Measurements from ENCODE around the gene CTF1. TPM values are rescaled to one million over a fixed set of nuclear protein-coding genes. Genes with fewer than 3 reads are reported as not detected.

CTF1 gene
- total RNA-seq, 1 donor = 3.3 TPM

- peak; percentile 86 for DNase-seq (ENCODE audit: insufficient read length, low spot score, missing footprints)
- TF ChIP-seq CTCF (IDR thresholded peaks at IDR 0.05; ENCODE audit: extremely low read depth, low read depth, low read length) = no peak
Observed at GRCh38 chr16:30875871-30876801, 20.3 kb upstream of the CTF1 start.

GRCh38 chr16:30876867-30877266, 19.5 kb upstream of the CTF1 start:
- peaks cover 26% of the 10 kb centered on the region for H3K79me2 ChIP-seq (ENCODE audit: insufficient read depth, low read length)
- no peak for DNase-seq (ENCODE audit: insufficient read length, low spot score, missing footprints)

More at GRCh38 chr16:30875871-30876801, 20.3 kb upstream of the CTF1 start:
- Histone ChIP-seq H3K4me1 (ENCODE audit: insufficient read depth, low read length) (peaks cover 20% of the 10 kb centered on the region), H3K79me2 (ENCODE audit: insufficient read depth, low read length) (peaks cover 26% of the 10 kb centered on the region), H4K20me1 (ENCODE audit: insufficient read depth, low read length) (no peaks in the 10 kb centered on the region), H2AFZ (ENCODE audit: low read length) (peak overlapping the region; percentile 82), H3K4me2 (ENCODE audit: insufficient read depth, low read length) (peak overlapping the region; percentile 87), H3K9me3 (ENCODE audit: low read depth, low read length) (no peaks in the 10 kb centered on the region), H3K27me3 (ENCODE audit: insufficient read depth, low read length) (no peaks in the 10 kb centered on the region), H3K4me3 (ENCODE audit: insufficient read depth, low read length) (peak overlapping the region; percentile 97), H3K27ac (ENCODE audit: low read depth, low read length) (peak overlapping the region; percentile 88), H3K36me3 (ENCODE audit: insufficient read depth, low read length) (peaks cover 10% of the 10 kb centered on the region)

GRCh38 chr16:30882429-30883310, 13.7 kb upstream of the CTF1 start:
- peaks cover 31% of the 10 kb centered on the region for H3K36me3 ChIP-seq (ENCODE audit: insufficient read depth, low read length)
- TF ChIP-seq CTCF (IDR thresholded peaks at IDR 0.05; ENCODE audit: extremely low read depth, low read depth, low read length) = no peak
- no peaks in the 10 kb centered on the region for H3K27me3 ChIP-seq (ENCODE audit: insufficient read depth, low read length)
- H3K9me3 ChIP-seq (ENCODE audit: low read depth, low read length) = no peaks in the 10 kb centered on the region
- no peak for DNase-seq (ENCODE audit: insufficient read length, low spot score, missing footprints)
- H3K4me2 ChIP-seq (ENCODE audit: insufficient read depth, low read length) = no peak overlapping the region
- H2AFZ ChIP-seq (ENCODE audit: low read length) = no peak overlapping the region
- no peaks in the 10 kb centered on the region for H3K4me1 ChIP-seq (ENCODE audit: insufficient read depth, low read length)
- H3K27ac ChIP-seq (ENCODE audit: low read depth, low read length) = no peak overlapping the region
- no peaks in the 10 kb centered on the region for H4K20me1 ChIP-seq (ENCODE audit: insufficient read depth, low read length)
- peaks cover under 1% of the 10 kb centered on the region for H3K79me2 ChIP-seq (ENCODE audit: insufficient read depth, low read length)
- H3K4me3 ChIP-seq (ENCODE audit: insufficient read depth, low read length) = no peak overlapping the region

More at GRCh38 chr16:30876867-30877266, 19.5 kb upstream of the CTF1 start:
- Histone ChIP-seq H3K27me3 (ENCODE audit: insufficient read depth, low read length) (no peaks in the 10 kb centered on the region), H3K27ac (ENCODE audit: low read depth, low read length) (peak overlapping the region; percentile 88), H2AFZ (ENCODE audit: low read length) (peak overlapping the region; percentile 82), H3K4me3 (ENCODE audit: insufficient read depth, low read length) (peak overlapping the region; percentile 97), H3K4me2 (ENCODE audit: insufficient read depth, low read length) (peak overlapping the region; percentile 87), H3K36me3 (ENCODE audit: insufficient read depth, low read length) (peaks cover 10% of the 10 kb centered on the region), H3K4me1 (ENCODE audit: insufficient read depth, low read length) (peaks cover 20% of the 10 kb centered on the region), H3K9me3 (ENCODE audit: low read depth, low read length) (no peaks in the 10 kb centered on the region), H4K20me1 (ENCODE audit: insufficient read depth, low read length) (no peaks in the 10 kb centered on the region)
- TF ChIP-seq CTCF (IDR thresholded peaks at IDR 0.05; ENCODE audit: extremely low read depth, low read depth, low read length) = no peak
